ENCODE data around the gene RPL18. TPM values are rescaled to one million over a fixed set of nuclear protein-coding genes. Genes with fewer than 3 reads are reported as not detected.

Gene RPL18
- total and polyA plus RNA-seq, 9 of the 15 experiments (the other 6 are each of a cell fraction or from before 2014, with no cell fraction given): 312 to 2,635 (median 1,653) TPM

DNA sequence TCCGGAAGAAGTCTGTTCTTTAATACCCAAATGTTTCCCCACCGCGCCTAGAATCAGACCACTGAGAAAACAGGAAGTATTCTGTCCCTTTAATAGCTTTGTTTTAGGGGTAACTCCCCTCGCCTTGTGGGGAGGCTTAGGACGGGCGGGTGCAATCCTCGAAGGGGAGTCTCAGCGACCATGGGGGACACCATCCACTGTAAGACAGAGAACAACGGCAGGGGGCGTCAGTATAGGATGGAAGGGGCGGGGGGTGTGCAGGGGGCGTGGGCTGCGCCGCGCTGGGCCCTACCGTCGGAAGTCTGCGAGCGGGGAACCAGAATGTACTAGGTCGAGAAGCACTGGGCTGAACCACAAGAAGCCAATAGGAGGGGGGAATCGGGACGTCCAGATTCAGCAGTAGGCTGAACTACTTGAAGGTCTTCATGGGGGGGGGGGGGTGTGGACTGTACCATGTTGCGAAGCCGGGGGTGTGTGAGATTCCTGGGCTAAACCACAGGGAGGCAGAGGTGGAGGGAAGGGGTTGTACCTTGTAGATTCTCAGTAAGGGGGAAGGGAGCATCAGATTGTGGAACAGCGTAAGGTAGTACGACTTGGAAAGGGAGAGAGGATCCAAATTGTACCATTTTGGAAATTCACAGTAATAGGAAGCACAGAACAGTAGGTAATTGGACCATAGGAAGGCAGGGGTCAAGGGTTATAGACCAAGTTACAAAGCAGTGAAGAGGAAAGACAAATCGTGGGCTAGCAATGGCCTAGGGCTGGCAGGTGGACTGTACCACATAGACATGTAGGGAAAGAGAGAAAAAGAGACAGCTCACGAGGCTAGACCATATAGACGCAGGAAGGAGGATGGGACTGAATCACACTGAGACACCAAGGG, 19.2 kb upstream of the RPL18 start (continued):
- TF ChIP-seq, protein P1, sequence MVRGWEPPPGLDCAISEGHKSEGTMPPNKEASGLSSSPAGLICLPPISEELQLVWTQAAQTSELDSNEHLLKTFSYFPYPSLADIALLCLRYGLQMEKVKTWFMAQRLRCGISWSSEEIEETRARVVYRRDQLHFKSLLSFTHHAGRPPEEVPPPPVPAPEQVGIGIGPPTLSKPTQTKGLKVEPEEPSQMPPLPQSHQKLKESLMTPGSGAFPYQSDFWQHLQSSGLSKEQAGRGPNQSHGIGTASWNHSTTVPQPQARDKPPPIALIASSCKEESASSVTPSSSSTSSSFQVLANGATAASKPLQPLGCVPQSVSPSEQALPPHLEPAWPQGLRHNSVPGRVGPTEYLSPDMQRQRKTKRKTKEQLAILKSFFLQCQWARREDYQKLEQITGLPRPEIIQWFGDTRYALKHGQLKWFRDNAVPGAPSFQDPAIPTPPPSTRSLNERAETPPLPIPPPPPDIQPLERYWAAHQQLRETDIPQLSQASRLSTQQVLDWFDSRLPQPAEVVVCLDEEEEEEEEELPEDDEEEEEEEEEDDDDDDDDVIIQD (CRISPR knock-in tag; IDR thresholded peaks at IDR 0.05): no peak
- peak; percentile 56 for TF ChIP-seq NEUROD1 (IDR thresholded peaks at IDR 0.05; ENCODE audit: borderline replicate concordance, low read depth, low read length, partially characterized antibody)
- TF ChIP-seq, protein P2, sequence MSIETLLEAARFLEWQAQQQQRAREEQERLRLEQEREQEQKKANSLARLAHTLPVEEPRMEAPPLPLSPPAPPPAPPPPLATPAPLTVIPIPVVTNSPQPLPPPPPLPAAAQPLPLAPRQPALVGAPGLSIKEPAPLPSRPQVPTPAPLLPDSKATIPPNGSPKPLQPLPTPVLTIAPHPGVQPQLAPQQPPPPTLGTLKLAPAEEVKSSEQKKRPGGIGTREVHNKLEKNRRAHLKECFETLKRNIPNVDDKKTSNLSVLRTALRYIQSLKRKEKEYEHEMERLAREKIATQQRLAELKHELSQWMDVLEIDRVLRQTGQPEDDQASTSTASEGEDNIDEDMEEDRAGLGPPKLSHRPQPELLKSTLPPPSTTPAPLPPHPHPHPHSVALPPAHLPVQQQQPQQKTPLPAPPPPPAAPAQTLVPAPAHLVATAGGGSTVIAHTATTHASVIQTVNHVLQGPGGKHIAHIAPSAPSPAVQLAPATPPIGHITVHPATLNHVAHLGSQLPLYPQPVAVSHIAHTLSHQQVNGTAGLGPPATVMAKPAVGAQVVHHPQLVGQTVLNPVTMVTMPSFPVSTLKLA (conservative IDR thresholded peaks at IDR 0.05): peak; percentile 80 to 90; a peak in 3 of 4 replicates
- TF ChIP-seq ZFPM2 (CRISPR knock-in tag; IDR thresholded peaks at IDR 0.05): no peak
- TF ChIP-seq FIP1L1 (IDR thresholded peaks at IDR 0.05; ENCODE audit: low read depth, low read length, poor library complexity, severe bottlenecking): no peak
- no peak for TF ChIP-seq CAMTA2 (CRISPR knock-in tag; conservative IDR thresholded peaks at IDR 0.05)
- TF ChIP-seq, protein P3, sequence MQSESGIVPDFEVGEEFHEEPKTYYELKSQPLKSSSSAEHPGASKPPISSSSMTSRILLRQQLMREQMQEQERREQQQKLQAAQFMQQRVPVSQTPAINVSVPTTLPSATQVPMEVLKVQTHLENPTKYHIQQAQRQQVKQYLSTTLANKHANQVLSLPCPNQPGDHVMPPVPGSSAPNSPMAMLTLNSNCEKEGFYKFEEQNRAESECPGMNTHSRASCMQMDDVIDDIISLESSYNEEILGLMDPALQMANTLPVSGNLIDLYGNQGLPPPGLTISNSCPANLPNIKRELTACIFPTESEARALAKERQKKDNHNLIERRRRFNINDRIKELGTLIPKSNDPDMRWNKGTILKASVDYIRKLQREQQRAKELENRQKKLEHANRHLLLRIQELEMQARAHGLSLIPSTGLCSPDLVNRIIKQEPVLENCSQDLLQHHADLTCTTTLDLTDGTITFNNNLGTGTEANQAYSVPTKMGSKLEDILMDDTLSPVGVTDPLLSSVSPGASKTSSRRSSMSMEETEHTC (IDR thresholded peaks at IDR 0.05): no peak
- TF ChIP-seq, protein P4, sequence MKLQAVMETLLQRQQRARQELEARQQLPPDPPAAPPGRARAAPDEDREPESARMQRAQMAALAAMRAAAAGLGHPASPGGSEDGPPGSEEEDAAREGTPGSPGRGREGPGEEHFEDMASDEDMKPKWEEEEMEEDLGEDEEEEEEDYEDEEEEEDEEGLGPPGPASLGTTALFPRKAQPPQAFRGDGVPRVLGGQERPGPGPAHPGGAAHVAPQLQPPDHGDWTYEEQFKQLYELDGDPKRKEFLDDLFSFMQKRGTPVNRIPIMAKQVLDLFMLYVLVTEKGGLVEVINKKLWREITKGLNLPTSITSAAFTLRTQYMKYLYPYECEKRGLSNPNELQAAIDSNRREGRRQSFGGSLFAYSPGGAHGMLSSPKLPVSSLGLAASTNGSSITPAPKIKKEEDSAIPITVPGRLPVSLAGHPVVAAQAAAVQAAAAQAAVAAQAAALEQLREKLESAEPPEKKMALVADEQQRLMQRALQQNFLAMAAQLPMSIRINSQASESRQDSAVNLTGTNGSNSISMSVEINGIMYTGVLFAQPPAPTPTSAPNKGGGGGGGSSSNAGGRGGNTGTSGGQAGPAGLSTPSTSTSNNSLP (IDR thresholded peaks at IDR 0.05; ENCODE audit: borderline replicate concordance, low read depth, low read length): peak; percentile 66; the same call in 1 of the 2 replicates
- TF ChIP-seq HNRNPK (IDR thresholded peaks at IDR 0.05; ENCODE audit: low read depth, low read length, poor library complexity, severe bottlenecking): no peak
- no peak for TF ChIP-seq ZNF830 (CRISPR knock-in tag; IDR thresholded peaks at IDR 0.05)
- TF ChIP-seq CCNT2 (IDR thresholded peaks at IDR 0.05; ENCODE audit: borderline replicate concordance, extremely low read depth, insufficient read length, low read depth, low read length): no peak
- peak; percentile 99 for TF ChIP-seq ATF7 (IDR thresholded peaks at IDR 0.05)
- TF ChIP-seq SPI1 (IDR thresholded peaks at IDR 0.05; ENCODE audit: borderline replicate concordance, low read depth, low read length): no peak
- TF ChIP-seq, protein P5, sequence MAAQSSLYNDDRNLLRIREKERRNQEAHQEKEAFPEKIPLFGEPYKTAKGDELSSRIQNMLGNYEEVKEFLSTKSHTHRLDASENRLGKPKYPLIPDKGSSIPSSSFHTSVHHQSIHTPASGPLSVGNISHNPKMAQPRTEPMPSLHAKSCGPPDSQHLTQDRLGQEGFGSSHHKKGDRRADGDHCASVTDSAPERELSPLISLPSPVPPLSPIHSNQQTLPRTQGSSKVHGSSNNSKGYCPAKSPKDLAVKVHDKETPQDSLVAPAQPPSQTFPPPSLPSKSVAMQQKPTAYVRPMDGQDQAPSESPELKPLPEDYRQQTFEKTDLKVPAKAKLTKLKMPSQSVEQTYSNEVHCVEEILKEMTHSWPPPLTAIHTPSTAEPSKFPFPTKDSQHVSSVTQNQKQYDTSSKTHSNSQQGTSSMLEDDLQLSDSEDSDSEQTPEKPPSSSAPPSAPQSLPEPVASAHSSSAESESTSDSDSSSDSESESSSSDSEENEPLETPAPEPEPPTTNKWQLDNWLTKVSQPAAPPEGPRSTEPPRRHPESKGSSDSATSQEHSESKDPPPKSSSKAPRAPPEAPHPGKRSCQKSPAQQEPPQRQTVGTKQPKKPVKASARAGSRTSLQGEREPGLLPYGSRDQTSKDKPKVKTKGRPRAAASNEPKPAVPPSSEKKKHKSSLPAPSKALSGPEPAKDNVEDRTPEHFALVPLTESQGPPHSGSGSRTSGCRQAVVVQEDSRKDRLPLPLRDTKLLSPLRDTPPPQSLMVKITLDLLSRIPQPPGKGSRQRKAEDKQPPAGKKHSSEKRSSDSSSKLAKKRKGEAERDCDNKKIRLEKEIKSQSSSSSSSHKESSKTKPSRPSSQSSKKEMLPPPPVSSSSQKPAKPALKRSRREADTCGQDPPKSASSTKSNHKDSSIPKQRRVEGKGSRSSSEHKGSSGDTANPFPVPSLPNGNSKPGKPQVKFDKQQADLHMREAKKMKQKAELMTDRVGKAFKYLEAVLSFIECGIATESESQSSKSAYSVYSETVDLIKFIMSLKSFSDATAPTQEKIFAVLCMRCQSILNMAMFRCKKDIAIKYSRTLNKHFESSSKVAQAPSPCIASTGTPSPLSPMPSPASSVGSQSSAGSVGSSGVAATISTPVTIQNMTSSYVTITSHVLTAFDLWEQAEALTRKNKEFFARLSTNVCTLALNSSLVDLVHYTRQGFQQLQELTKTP (IDR thresholded peaks at IDR 0.05; ENCODE audit: low read depth in 1 of 2, partially characterized antibody in 2 of 2): no peak
- TF ChIP-seq DIDO1 (tag; IDR thresholded peaks at IDR 0.05; ENCODE audit: low read depth): 0 out of 2 replicates have a peak, but pooled peaks have one; percentile 26

Measured in K562 (cell line).